Inflammatory macrophage treated with lipopolysaccharide for 1 hour (primary cell): ENCODE data around the gene ZDHHC19.
"Not testable (repeated sequence)": the region's sequence is repeated elsewhere in the genome, so short reads cannot be mapped to it uniquely, and the experiment has no call there.

Experiments
- DNase-seq, 2 donors: peaks; one replicate each; pipeline ENCODE4 v3.0.0-alpha.2; 2020 to 2022

ZDHHC19 gene

DNA sequence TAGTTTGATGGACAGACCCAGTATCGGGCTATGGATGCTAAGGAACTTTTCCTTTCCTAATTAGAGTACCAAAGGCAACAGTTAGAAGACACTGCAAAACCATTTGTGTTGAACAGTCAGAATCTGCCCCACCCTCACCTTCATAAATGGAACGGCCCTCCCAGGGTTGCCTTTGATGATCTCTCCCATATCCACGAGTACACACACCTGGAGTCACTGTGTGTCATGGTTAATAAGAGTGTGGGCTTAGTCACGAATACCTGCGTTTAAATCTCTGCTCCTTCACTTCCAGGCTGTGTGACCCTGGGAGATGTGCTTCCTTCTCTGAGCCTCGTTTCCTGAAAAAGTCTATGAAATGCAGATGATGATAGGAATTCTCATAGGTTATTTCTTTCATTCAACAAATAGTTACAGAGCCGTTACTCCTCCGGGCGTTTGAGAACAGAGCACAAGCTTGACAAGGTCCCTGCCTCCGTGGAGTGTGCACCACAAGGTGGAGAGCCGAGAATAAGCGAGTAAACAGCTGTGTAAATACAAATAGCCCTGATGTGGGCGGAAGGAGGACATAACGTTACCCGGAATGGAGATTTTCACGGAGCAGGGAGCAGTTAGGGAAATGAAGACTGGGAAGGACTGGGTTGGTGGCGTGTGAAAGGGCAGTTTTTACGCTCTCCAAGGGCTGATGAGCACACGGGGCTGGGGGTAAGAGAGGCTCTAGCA is 11.8 kb upstream of the ZDHHC19 start:
- no peak for DNase-seq

DNA sequence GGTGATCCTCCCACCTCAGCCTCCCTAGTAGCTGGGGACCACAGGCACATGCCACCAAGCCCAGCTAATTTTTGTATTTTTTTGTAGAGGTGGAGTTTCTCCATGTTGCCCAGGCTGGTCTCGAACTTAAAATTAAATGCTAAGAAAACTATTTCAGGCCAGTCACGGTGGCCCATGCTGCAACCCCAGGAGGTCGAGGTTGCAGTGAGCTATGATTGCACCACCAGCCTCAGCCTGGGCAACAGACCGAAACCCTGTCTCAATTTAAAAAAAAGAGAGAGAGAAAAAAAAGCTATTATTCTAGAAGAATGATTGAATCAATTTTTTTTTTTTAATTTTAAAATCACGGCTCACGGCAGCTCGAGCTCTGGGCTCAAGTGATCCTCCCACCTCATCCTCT is 9.8 kb upstream of the ZDHHC19 start:
- peak; percentile 41 to 44 for DNase-seq

DNA sequence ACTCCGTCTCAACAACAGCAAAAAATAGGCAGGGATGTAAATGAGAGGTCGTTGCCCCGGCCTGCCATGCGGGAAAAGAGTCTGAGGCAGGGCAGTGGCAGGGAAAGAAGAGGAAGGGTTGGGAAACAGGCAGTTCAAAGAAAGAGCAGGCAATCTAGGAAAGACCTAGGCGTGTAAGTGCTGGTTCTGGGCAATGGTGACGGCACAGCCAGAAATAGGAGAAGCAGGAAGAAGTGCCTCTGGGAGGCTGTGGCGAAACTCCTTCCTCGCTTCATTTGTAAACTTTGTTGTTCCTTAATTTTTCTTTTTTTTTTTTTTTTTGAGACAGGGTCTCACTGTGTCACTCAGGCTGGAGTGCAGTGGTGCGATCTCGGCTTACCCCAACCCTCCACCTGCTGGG is 9.4 kb upstream of the ZDHHC19 start:
- DNase-seq: peak; percentile 88 to 95

DNA sequence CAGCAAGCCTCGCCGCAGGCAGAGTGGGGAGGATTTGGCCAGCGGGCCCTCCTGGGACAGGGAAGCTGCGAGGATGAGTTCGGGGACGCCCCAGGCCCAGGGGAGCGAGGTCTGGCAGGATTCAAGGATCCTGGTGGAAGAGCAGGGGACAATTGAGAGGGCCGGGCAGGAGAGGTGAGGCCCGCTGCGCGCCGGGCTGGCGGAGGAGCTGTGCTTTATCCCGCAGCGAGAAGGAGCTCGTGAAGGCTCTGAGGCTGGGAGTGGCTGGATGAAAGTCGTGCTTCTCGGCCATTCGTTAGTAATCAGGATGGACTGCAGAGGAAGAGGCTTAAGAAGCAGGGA is 8.7 kb upstream of the ZDHHC19 start:
- DNase-seq: no peak

DNA sequence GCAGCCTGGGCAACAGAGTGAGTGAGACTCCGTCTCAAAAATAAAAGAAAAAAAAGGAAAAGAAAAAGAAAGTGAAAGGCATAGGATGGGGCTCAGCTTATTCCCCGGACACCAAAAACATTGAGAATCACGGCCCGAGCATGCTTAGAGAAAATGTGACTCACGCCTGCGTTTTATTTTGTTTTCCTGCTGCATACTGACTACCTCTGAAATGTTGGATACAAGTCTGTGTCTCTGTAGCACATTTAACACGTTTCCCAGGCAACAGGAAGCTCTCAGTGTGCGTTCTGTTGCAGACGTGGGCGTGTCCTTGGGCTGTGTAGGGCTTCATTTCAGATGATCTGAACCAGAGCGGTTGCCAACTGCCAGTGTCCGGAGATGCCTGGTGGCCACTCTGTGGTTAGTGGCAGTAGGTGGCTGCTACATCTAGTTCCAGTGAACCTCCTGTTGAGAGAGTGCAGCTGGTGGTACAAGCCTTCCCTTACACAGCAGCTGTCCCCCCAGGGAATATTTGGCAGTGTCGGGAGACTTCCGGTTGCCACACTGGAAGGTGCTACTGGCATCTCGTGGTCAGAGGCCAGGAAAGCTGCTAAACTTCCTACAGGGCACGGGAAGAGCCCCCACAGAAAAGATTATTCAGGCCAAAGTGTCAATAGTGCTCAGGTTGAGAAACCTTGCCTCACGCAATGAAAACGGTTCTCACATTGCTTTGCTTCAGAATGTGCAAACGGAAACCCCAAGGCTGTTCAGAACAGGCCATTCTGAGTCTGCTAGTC is 8.2 kb upstream of the ZDHHC19 start:
- DNase-seq: peak; percentile 72

DNA sequence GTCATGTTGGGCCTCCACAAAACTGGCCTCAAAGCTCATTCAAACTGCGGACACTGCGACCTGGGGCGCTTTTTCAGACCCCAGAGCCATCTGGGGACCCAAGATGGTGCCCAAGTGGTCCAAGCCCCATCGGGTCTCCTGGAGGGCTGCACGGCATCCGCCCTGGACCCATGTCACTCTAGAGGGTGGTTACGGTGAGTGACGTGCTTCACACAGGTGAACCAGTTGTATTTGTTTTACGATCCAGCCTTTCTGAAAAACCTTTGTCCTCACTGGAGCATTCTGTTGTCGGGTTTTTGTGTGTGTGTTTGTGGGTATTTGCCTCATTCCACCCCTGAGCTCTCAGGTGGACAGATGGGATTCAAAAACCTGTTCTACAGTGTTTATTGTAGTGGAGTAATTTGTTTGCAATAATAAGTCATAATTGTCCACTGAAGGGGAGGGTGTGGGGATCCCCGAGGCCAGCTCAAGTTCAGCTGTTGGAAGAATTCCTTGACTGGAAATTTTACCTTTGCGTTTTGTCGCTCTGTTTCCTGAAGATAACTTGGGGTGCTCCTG is 7.0 kb upstream of the ZDHHC19 start:
- DNase-seq: no peak

DNA sequence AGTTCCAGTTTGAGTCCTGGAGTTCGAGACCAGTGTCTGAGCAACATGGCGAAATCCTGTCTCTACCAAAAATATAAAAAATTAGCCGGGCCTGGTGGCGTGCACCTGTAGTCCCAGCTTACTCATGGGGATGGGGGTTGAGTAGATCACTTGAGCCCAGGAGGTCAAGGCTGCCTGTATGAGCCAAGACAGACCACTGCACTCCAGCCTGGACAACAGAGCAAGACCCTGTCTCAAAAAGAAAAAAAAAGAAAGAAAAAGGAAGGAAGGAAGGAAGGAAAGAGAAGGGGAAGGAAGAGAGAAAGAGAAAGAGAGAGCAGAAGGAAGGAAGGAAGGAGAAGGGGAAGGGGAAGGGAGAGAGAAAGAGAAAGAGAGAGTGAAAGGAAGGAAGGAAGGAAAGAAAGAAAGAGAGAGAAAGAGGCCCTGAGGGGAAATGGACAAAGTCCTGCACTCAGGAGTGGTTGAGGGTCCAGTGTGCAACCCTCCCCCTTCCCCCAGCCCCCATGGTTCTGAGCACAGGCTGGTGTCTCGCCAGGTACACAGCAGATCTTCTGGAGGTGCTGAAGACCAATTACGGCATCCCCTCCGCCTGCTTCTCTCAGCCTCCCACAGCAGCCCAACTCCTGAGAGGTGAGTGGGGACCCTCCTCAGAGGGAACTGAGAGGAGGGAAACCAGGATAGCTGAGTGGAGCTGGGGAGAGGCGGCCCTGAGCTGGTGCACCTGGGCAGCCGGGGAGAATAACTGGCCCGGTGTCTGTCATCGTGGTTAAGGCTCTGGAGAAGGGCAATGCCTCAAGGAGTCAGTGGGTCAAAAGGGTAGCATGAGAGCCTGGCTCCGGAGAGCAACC is 6.3 kb upstream of the ZDHHC19 start:
- DNase-seq: no peak

DNA sequence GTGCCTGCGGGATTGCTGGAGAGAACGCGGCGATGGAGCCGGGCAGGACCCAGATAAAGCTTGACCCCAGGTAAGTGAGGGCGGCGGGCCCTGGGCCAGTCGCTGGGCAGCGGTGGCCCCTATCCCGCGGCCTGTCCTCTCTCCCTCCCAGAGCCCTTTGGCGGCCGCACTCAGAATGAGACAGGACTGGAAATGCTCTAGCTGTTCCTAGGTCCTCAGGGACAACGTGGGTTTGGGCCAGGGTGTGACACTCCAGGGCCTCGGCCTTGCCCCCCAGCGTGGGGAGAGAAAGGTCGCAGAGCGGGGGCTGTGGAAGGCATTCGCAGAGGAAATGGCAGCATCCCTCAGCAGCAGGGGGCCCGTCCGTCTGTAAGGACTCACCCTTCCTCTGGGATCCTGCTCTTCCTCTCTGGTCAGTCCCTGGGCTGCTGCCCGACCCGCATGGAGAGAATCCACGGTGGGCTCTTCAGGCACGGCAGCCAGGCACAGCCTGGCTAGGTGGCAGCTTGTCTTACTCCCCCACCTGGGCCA is 5.5 kb upstream of the ZDHHC19 start:
- DNase-seq: no peak

DNA sequence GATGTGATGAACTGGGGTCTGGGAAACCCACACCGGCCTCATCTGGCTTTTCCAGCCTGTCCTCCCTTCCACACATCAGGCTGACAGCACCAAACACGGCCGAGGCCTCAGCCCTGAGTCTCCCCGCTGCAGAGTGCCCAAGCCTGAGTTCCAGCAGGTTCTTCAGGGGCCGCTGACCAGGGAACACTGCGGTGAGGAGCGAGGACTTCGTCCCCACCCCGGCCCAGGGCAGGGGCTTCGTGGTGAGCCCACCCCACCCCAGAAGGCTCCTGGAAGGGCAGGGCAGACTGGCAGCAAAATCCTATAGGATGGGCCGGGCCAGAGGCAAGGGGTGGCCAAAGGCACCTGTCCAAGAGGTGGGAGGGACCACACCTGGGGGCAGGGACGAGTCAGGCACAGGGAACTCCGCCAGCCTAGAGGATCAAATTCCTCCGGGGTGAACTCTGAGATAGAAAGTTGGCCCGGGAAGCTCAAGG is 4.9 kb upstream of the ZDHHC19 start, which contains the start of gene SLC51A:
SLC51A (plus strand) TSS at position 446 of the 476 bp plus-strand sequence. CDS start 179 bp downstream, outside the sequence.
- no peak for DNase-seq

DNA sequence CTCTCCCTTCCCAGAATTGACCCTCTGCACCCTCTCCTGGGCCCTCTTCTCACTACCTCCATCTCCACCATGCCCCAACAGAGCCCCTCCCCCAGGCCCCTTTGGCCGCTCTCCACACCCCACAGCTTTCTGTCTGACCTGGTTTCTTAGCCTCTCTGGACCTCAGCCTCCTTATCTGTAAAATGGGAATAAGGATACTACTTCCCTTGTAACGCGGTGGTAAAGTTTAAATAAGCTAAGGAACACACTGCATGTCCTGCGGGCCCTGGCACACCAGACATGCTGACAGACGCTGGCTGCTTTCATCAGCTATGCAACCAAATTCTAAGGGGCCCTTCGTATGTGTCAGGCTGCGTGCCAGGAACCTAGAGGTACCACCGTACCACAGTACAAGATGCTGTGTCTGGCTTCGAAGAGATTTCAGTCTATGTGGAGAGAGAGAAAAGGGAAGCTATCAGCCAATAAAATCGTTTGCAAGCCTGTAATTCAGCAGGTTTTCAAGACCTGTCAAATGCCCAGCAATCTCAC is 4.4 kb upstream of the ZDHHC19 start:
- no peak for DNase-seq

DNA sequence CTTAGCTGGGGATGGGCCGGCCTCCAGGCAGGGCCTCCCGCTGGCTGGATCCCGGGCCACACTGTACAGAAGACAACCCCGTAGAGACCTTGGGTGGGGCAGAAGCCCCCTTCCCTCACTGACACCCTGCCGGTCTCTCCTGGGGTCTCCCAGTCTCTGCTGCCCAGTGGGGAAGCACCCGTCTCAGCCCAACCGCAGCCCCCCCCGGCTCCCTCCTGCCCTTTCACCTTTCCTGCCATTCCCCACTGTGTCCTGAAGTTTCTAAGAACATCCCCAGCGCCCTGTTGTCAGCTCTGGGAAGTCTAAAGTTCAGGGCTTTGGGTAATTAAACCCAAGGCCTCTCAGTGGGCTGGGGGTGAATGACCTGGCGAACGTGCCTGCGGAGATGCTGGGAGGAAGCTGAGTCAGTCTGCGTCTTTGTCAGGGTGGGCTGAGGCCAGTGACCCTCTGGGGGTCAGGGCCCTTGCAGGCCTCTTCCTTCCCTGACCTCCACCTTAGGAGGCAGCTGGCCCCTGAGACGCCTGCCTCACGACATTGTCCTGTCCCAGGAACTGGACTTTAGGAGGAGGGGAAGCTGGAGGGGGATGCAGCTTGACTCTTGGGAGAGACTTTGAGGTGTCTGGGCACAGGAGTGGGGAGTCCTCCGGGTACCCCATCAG is 3.7 kb upstream of the ZDHHC19 start:
- DNase-seq: no peak

DNA sequence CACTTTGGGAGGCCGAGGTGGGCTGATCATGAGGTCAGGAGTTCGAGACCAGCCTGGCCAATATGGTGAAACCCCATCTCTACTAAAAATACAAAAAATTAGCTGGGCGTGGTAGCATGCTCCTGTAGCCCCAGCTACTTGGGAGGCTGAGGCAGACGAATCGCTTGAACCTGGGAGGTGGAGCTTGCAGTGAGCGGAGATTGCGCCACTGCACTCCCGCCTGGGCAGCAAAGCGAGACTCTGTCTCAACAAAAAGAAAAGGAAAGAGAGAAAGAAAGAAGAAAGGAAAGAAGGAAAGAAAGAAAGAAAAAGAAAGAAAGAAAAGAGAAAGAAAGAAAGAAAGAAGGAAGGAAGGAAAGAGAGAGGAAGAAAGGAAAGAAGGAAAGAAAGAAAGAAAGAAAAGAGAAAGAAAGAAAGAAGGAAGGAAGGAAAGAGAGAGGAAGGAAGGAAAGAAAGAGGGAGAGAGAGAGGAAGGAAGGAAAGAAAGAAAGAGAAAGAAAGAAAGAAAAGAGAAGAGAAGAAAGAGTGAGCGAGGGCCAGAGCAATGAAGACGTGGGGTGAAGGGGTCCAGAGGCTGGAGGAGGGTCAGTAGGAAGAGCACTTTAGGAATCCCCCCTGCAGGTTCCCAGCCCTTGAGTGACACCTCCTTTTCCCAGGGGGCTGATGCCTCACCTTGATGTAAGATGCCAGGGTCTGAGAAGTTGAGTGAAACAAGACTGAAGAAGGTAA is 1.1 kb downstream of the ZDHHC19 start:
- not testable (repeated sequence) for DNase-seq

DNA sequence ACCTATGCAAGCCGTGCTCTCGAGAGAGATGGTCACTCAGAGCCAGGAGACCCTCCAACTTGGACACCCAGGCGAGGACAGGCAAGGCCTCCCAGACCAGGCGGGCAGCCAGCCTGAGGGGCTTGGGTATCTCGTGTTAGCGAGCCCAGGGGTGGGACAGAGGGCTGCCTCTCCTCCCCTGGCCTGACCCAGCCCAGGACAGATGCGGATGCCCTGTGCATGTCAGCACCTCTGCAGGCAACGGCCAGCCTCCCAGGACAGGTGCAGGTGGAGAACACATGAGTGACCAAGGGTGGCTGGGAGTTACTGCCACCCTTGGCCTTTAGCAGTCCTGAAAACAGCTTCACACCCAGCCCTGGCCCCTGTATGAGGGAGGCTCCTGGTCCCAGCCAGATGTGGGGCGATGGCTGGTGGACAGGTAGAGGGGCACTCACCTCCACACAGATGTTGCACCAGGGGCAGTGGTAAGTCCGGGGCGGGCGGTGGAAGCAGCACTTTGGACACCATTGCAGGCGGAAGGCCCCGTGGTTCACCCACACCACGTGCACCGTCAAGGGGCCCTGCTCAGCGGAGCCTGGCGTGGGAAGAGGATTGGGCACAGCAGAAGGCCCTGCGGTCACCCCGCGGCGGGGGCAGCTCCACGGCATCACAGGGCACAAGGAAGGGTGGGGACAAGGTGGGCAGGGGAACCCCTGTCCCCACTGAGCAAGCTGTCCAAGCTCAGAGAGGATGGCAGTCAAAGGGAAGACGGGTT is 2.1 kb downstream of the ZDHHC19 start:
- DNase-seq: no peak

DNA sequence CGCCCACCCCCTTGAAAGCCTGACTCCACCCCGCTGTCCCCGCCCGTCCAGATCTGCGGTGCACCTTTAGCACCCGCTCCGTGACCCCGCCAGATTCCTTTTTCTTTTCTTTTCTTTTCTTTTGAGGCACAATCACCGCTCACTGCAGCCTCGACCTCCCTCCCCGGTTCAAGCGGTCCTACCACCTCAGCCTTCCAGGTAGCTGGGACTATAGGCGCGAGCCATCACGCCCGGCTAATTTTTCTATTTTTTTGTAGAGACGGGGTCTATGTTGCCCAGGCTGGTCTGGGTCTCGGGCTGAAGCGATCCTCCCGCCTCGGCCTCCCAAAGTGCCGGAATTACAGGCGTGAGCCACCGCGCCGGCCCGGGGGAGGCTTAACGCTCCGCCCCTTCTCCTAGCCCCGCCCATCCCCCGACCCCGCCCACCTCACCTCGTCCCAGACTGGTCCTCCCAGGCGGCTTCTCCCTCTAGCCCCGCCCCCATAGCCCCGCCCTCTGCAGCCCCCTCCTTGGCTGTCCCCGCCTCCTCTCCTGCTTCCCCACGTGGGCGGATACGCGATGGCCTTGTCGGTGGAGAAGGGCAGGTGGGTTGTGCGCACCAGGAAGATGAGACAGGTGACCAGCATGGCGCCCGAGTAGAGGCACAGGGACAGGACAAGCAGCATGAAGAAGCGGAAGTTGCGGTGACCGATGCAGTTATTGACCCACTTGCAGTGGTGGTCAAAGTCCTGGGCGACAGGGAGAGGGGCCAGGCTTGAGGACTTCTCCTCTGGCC is 3.2 kb downstream of the ZDHHC19 start:
- peak; percentile 41 to 48 for DNase-seq

DNA sequence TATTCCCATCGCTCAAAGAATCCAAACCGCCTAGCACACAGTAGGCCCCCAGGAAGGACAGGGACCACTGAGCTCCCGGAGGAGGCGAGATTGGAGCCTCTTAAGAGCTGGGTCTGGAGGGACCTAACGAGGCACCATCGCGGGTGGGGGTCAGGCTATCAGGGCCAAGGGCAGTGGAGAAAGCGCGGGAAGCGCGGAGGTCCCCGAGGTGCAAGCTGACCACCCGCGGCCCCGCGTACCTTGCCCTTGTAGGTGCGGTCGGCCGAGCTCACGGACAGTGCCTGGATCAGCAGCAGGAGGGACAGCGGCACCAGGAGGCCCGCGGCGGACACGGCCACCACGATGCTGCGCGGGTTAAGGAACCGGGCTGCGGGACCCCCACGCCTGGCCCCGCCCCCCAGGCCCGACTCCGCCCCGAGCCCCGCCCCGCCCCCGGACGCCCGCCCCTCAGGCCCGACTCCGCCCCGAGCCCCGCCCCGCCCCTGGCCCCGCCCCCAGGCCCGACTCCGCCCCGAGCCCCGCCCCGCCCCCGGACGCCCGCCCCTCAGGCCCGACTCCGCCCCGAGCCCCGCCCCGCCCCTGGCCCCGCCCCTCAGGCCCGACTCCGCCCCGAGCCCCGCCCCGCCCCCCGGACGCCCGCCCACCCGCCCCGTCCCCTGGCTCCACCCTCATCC is 3.9 kb downstream of the ZDHHC19 start:
- DNase-seq: no peak

DNA sequence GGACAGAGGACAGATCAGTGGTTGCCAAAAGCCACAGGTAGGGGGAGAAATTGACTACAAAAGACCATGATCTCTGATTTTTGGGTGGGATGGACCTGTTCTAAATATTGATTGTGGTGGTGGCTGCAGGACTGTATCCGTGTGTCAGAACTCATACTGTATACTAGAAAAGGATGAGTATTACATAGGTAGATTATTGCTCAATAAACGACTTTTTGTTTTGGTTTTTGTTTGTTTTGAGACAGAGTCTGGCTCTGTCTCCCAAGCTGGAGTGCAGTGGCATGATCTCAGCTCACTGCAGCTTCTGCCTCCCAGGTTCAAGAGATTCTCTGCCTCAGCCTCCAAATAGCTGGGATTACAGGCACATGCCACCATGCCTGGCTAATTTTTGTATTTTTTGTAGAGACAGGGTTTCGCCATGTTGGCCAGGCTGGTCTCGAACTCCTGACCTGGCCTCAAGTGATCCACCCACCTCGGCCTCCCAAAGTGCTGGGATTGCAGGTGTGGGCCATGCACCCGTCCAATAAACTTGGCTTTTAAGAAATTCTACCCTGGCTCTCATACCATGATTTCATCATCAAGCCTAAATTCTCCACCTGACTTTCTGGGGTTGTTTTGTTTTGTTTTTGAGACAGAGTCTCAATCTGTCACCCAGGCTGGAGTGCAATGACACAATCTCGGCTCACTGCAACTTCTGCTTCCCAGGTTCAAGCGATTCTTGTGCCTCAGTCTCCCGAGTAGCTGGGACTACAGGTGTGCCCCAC is 5.6 kb downstream of the ZDHHC19 start:
- DNase-seq: not testable (repeated sequence)

DNA sequence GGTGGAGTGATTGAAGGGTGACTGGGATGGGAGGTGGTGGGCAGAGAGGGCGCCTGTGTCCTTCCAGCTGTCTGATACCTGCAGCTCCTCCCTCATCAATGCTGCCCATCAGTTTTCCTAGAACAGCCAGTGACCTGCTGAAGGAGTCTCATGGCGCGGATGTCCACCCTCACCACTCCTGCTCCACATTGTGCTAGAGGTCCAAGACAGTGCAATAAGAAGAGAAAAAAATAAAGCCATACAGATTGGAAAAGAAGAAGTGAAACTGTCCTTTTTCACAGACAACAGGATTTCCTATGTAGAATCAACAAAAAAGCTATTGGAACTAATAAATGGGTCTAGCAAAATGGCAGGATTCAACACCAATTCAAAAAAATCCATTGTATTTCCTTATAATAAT is 7.4 kb downstream of the ZDHHC19 start:
- peak; percentile 44 to 61 for DNase-seq

DNA sequence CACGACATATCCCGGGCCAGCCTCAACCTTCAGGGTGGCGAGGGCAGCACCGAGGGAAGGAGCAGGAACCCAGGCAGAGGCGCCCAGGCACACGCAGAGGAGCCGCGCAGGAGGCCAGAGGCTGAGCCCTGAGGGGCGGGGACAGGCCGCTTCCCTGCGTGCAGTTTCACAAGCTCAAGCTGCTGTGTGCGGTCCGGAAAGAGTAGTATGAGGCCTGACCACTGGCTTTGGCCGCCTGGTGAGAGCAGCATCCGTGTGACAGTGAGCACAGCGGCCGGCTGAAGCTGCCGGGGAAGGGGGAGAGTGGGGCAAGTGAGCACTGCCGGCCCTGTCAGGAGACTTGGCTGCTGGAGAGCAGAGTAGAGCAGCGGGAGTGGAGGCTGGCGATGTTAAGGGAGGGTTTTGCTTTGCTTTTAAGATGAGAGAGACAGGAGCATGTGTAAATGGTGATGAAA is 8.7 kb downstream of the ZDHHC19 start:
- DNase-seq: peak; percentile 60 to 67
